GM04503 (cell line): ENCODE results near the gene LRFN3.
A peak's percentile ranks its signal among the peaks of the same experiment; 100 is the strongest.
"Not testable (repeated sequence)": the region's sequence is repeated elsewhere in the genome, so short reads cannot be mapped to it uniquely, and the experiment has no call there.

ENCODE experiments used
- DNase-seq: peaks from one replicate; pipeline ENCODE4 v3.0.0-alpha.2; 2012; ENCODE audit warnings: low read depth

The LRFN3 gene

DNA sequence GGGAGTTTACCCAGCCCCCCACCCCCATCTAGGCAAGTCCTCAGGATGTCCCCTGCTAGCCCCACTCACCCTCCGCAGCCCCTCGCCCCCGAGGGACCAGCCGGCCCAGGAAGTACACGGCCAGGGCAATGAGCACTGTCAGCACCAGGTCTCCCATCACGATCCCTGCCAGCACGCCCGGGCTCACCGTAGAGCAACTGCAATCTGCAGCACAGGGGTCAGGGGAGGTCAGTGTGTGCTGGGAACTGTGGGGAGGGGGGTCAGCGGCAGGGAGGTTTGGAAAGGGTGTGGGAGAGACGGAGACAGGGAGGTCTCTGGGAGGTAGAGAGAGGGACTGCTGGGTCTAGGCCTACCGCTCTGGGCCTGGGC is 28.8 kb upstream of the LRFN3 start:
- DNase-seq: no peak

DNA sequence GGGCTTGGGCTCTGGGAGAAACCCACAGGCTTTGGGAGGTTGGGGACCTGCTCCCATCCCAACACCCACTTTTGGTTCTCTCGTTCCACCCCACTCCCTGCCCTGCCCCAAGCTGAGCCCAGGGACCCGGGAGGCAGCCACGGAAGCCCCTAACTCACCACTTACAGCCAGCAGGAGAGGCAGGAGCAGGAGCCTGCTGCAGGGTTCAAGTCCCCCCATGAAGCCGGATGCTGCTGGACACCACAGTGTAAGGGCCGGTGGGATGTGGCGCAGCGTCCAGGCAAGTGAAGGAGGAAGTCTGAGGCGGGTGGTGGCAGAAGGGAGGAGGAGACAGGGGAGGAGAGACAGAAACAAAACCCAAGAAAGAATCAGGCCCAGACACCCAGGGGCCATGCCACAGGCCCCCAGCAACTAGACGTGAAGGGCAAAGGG is 28.1 kb upstream of the LRFN3 start, which contains the start of gene TYROBP:
TYROBP (minus strand) TSS at position 286 of the 432 bp plus-strand sequence; CDS start at position 219, 67 bp downstream.
- DNase-seq: no peak

DNA sequence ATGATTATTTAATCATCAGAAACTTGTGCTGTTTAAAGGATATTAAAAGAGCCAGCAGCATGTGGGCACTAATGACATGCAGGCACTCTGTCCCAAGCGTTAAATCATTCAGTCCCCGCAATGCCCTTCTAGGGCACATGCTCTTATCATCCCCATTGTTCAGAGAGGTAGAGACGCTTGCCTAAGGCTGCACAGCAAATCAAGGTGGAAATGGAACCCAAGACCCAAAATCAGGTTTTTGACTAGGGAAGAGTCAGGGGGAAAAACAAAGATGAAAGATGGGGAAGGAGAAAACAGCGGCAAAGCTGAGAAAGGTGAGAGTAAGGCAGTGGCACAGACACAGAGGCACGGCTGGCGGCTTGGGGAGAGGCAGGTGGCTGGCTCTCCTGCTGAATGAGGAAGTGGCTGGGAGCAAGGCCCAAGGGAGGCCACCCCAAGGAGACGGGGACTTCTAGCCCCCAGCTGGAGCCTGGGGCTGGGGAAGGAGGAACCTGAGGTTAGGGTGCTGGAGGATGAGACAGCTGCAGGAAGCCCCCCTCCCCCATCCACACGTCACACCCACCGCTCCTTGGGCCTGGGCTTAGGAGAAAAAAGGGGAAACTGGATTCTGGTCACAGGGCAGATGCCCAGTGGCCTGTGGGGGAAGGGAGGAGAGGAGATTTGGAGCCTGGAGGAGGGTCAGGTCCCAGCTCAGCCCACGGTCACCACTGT is 27.0 kb upstream of the LRFN3 start:
- no peak for DNase-seq

DNA sequence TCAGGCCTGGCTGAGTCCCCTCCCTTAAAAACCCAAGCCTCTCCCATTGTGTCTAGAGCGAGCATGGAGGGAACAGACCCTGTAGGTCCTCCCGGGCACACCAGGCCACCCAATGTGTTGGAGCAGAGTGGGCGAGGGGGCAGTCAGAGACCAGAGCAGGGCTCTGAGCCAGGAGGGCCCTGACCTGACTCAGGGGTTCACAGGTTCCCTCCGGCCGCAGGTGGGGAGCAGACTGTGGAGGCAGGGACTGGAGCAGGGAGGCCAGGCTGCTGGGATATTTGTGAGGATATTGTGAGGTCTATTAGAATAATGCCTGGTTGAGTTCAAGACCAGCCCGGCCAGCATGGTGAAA is 26.5 kb upstream of the LRFN3 start:
- DNase-seq: no peak

DNA sequence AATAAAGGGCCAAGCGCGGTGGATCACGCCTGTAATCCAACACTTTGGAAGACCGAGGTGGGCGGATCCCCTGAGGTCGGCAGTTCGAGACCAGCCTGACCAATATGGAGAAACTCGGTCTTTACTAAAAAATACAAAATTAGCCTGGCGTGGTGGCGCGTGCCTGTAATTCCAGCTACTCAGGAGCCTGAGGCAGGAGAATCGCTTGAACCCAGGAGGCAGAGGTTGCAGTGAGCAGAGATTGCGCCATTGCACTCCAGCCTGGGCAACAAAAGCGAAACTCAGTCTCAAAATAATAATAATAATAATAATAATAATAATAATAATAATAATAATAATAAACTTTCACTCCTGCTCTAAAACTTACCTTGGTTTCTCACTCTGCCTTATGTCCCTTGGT is 25.8 kb upstream of the LRFN3 start:
- not testable (repeated sequence) for DNase-seq

DNA sequence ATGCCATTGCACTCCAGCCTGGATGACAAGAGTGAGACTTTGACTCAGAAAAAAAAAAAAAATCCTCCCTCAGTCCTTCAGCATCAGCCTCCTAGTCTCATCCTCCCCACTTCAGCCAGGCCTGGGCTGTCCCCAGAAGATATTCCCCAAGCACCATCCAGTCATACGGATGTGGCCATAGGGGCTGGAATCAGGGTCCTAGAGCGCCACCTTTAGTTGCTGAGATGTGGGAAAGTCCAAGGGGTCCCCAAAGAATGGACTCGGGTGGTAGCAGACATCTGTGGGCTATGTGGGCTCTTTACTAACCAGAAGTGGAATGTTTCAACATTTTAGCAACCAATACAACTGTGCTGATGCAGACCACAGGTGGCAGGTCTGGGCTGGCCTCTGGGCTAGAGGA is 25.0 kb upstream of the LRFN3 start:
- no peak for DNase-seq

DNA sequence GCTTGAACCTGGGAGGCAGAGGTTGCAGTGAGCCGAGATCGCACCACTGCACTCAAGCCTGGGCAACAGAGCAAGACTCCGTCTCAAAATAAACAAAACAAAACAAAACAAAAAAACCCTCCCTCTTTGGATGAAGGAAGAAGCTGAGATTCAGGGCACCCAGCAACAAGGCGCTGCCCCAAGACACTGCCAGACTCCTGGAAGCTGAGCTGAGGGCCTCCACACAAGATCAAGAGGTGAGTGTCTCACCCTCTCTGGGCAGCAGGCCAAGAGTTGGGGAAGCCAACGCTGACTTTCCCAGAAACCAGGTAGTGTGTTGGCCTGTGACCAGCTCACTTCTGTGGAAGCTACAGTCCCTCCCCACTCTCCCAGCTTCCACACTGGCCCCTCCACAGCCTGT is 24.4 kb upstream of the LRFN3 start:
- no peak for DNase-seq

DNA sequence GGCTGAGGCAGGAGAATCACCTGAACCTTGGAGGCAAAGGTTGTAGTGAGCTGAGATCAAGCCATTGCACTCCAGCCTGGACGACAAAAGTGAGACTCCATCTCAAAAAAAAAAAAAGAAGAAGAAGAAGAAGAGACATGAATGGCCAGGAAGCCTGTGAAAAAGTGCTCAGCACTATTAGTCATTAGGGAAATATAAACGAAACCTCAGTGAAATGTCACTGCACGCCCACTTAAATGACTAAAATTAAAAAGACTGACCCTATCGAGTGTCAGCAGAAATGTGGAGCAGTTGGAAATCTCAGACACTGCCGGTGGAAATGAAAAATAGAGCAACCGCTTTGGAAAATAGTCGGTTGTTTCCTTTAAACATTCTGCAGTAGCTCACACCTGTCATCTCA is 22.6 kb upstream of the LRFN3 start:
- DNase-seq: no peak

DNA sequence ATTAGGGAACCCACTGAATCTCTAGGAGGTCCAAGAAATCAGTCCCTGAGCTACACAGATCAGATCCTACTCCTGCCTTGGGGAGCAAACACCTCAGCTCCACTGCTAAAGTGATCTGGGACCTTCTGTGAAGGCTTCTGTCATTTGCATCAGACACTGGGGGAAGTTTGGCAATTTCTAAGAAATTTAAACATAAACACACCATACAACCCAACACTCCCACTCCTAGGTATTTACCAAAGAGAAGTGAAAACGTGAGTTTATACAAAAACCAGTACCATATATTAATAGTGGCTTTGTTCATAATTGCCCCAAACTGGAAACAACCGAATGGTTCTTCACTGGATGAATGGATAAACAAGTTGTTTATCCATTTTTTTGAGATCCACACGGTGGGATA is 20.7 kb upstream of the LRFN3 start:
- DNase-seq: no peak

DNA sequence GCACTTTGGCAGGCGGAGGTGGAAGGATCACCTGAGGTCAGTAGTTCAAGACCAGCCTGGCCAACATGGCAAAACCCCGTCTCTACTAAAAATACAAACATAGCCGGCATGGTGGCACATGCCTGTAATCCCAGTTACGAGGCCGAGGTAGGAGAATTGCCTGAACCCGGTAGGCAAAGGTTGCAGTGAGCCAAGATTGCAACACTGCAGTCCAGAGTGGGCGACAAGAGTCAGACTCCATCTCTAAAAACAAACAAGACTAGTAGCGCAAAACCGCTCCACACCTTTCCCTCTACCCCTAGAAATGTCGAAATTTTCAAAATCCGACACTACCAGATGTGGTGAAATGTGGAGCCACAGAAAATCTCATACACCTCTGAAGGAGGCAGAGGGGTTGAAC is 16.9 kb upstream of the LRFN3 start:
- DNase-seq: no peak

DNA sequence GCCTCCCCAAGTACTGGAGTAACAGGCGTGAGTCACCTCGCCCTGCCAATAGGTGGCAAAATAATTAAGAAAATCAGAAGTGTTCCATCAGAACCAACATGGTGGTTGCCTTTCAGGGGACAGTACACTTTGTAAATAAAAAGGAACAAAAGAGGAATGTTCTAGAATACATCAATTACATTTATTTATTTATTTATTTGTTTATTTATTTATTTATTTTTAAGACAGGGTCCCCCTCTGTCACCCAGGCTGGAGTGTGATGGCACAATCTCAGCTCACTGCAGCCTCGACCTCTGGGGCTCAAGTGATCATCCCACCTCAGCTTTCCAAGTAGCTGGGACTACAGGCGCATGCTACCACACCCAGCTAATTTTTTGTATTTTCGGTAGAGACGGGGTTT is 15.2 kb upstream of the LRFN3 start:
- DNase-seq: no peak

DNA sequence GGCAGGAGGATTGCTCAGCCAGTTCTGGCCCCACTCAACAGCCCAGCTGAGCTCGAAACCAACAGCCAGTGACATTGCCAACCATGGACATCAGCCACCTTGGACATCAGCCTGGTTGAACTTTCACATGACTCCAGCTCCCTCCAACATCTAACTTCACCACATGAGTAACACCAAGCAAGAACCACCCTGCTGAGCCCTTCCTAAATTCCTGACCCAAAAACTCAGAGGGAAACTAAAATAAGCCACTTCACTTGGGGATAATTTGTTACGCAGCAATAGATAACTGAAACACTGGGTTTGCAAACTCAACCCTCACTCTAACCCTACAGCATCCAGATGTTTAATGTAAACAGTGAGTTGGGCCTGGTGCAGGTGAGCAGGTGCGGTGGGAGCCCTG is 10.7 kb upstream of the LRFN3 start:
- no peak for DNase-seq

DNA sequence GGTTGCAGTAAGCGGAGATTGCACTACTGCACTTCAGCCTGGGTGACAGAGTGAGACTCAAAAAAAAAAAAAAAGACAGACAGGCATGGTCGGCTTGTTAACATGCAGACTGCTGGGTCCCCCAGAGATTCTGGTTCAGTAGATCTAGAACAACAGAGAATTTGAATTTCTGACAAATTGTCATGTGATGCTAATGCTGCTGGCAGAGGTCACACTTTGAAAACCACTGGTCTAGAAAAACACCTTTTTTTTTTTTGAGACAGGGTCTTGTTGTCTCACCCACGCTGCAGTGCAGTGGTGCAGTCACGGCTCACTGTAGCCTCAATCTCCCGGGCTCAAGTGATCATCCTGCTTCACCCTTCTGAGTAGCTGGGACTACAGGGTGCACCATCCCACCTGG is 7.7 kb upstream of the LRFN3 start:
- no peak for DNase-seq

DNA sequence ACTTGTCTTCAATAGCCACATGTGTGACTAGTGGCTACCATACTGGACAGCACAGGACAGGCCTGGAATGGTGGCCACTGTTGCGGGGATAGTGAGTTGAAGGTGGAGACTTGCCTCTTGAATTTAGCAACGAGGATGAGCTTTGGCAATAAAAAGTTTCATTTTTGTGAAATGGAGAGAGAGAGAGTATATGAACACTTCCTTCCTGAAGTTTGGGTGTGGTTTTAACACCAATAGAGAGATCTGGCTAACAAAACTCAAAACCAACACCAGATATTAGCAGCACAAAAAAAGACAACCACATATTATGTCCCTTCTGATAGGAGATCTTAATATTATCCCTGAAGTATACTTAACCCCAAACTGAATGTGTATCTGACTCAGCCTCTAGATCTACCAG is 6.3 kb upstream of the LRFN3 start:
- no peak for DNase-seq

DNA sequence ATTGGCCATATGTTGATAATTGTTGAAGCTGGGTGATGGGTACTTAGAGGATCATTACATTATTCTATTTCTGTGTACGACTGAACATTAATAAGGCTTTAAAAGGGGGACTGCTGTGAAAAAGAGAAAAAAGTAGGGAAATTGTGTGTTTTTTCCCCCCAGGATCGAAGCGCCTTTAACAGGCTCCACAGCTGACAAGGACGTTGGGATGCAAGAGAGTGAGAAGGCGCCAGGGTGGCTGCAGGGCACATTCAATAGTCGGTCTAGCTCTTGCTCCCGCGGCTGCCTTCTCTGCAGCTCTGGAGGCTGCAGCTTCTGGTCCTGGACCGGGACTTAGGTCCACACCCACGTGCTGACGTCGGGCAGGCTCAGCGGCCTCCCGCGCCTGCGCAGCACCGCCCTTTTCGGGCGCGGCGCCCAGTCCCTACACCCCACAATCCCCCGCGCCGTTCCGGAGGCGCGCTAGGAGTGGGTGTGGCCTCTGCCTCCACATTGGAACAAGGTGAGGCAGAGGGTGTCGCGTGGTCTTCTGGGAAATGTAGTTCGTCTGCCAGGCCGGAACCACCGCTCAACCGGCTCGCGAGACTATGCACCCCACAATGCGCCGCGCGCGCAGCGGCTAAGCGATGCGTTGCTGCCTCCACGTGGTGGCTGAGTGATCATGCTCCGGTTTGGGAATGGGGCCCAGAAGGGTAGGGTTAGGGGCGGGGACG is 4.9 kb upstream of the LRFN3 start:
- DNase-seq: peak; percentile 92

DNA sequence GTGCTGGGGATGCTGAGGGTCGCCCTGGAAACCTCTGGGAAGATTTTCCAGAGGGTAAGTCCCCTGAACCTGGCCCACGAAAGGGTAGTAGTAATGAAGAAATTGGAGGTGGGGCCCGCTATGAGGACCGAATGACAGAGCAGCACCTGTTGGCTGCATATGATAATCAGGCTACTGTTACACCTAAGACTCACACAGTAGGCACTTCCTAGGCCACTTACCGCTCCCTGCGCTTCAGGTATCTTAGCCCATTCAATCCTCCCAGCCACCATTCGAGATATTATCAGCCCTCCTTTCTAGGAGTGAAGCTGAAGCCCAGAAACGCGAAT is 4.3 kb upstream of the LRFN3 start:
- no peak for DNase-seq

DNA sequence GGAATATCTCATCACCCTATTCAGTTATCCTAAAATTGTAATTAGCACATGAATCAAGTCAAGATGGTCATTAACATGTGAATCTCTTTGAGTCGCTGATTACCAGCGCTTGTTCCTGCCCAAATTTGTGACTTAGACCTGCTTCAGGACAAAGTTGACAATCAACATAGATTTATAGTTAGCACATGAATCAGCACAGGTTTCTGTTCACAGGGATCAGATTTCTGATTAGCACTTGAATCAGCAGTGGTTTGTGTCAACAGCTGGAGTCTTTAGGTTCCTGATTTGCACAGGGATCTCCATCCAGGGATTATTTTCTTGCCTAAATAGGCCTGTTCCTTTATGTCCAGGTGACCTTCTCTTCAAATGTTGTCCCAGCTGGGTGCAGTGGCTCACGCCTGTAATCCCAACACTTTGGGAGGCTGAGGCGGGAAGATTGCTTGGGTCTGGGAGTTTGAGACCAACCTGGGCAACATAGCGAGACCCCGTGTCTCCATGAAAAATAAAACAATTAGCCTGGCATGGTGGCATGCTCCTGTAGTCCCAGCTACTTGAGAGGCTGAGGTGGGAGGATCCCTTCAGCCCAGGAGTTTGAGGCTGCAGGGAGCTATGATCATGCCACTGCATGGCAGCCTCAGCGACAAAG is 3.8 kb upstream of the LRFN3 start:
- no peak for DNase-seq

DNA sequence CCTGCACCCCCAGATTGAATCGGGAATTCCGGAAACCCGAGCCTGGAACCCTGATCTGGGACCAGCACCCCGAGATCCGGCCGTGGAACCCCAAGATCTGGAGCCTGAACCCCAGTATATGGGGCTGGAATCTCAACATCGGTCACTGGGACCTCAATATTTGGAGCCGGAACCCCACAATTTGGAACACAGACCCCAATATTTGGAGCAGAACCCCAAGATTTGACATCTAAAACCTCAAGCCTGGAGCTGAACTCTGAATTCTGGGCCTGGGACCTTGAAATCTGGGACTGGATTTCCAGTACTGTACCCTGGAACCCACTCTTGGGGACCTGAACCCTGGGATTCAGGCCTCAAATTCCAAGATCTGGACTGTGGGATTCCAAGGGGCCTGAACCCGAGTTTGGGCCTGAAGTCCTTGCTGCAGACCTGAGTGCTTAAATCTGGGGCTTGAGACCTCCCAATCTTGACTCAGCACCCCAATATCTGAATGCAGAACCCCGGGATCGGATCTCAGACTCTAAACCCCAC is 629 bp downstream of the LRFN3 start:
- DNase-seq: no peak

DNA sequence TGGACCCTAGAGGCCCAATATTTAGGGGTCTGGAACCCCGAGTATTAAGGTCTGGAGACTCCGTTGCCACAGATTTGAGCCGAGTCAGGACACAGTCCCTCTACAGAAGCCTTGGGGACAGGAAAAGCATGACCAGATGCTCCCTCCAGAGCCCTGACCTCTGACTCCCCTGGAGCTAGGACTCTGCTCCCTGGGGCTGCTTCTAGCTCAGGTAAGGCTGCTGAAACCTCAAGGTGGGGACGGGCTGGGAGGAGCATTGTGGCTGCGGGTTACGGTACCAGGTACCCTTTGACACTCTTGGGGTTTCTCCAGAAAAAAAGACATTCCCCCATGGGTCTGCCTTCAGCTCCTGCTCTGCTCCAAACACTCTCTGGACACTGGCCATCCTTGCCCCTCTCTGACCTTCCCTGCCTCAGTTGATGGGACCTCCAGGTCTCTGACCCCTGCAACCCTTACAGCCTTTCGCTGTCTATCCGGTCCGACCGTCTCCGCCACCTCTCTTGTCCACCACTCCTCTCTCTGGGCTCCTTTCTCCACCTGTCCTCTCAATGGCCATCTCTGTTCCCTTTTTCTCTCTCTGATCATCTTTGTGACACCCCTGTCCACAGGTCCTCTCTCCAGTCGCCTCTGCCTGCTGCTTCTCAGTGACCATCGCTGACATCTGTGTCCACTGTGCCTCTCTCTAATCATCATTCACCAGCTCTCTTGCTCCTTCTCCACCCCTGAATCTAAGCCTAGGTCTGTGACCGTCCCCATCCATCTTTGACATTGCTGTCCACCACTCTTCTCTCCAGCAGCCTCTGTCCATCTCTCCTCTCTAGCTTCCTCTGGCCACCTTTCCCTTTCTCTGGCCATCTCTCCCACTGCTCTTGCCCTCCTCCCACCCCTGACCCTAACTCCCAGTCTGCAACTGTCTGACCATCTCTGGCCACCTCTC is 1.4 kb downstream of the LRFN3 start:
- no peak for DNase-seq

DNA sequence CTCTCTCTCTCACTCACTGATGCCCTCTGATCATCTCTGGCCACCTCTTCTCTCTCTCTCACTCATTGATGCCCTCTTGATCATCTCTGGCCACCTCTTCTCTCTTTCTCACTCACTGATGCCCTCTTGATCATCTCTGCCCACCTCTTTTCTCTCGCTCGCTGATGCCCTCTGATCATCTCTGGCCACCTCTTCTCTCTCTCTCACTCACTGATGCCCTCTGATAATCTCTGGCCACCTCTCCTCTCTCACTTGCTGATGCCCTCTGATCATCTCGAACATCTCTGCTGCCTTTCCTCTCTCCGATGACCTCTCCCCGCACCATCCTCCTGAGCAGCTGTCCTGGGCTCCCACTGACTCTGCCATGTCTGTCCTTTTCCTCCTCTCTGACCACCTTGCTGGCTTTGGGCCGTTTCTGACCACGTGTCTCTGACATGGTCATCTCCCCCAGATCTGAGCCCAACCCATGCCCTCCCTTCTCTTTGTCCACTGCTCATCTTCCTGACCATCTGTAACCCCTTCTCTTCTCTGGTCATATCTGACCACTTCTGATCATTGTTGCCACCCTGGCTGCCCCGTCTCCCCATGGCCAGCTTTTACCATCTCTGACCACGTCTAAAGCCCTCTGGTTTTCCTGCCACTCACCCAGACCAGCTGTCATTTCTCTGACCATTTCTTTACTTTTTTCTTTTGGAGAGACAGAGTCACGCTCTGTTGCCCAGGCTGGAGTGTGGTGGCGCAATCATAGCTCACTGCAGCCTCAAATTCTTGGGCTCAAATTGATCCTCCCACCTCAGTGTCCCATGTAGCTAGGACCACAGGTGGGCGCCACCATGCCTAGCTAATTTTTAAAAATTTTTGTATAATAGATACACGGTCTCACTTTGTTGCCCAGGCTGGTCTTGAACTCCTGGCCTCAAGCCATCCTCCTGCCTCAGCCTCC is 2.4 kb downstream of the LRFN3 start:
- DNase-seq: no peak
